Kidney epithelial cell (primary cell): ENCODE results near the gene BCAS4. TPM values are rescaled to one million over a fixed set of nuclear protein-coding genes. Genes with fewer than 3 reads are reported as not detected.
"Not testable (repeated sequence)": the region's sequence is repeated elsewhere in the genome, so short reads cannot be mapped to it uniquely, and the experiment has no call there.

Experiments
- DNase-seq: peaks from one replicate; pipeline ENCODE4 v3.0.0-alpha.2; 2010; ENCODE audit warnings: low read depth
- H3K27me3 ChIP-seq: 2 replicates; pipeline ENCODE4 v1.6.0; 2011; ENCODE audit warnings: low read length; ENCODE audit not compliant: control insufficient read depth, insufficient read depth
- H3K36me3 ChIP-seq: 2 replicates; pipeline ENCODE4 v1.5.1; 2011; ENCODE audit warnings: low read length; ENCODE audit not compliant: control insufficient read depth, insufficient read depth
- H3K4me3 ChIP-seq: 2 replicates; pipeline ENCODE4 v1.5.1; 2011; ENCODE audit warnings: low read depth, mild to moderate bottlenecking, control low read depth, low read length
- total RNA-seq: library from RNA; depleted of rRNA; stranded (reverse); fragments of >200 nt; gene quantifications from 2 replicates; pipeline ENCODE4 v1.2.3, GENCODE V29; 2015
- TF ChIP-seq, protein P1 (sequence below): IDR thresholded peaks from 2 replicates; pipeline ENCODE4 v1.5.1; 2011; ENCODE audit warnings: mild to moderate bottlenecking, moderate library complexity, low read length, control low read depth, inconsistent platforms; ENCODE audit not compliant: insufficient read depth, poor library complexity, severe bottlenecking

BCAS4 gene
- total RNA-seq, 1 donor from 2014 or later = 28.0 TPM

DNA sequence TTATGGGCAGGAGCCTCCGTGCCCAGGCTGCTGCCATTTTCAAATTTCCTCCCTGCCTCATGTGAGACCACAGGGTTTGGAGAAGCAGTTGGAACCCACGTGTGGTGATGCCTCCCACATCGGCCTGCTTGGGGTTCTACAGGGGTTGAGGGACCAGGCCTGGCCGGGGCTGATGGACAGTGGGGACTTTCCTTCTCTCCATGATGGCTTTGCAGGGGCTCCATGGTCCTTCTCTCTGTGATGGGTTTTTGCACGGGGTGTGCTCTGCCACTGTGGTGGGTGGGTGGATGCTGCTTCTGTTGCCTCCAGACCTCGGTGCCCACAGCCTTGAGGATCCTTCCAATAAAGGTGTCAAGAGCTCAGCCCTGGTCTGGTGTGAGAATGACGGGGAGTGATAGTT lies 82.0 kb downstream of the BCAS4 start:
- TF ChIP-seq, protein P1, sequence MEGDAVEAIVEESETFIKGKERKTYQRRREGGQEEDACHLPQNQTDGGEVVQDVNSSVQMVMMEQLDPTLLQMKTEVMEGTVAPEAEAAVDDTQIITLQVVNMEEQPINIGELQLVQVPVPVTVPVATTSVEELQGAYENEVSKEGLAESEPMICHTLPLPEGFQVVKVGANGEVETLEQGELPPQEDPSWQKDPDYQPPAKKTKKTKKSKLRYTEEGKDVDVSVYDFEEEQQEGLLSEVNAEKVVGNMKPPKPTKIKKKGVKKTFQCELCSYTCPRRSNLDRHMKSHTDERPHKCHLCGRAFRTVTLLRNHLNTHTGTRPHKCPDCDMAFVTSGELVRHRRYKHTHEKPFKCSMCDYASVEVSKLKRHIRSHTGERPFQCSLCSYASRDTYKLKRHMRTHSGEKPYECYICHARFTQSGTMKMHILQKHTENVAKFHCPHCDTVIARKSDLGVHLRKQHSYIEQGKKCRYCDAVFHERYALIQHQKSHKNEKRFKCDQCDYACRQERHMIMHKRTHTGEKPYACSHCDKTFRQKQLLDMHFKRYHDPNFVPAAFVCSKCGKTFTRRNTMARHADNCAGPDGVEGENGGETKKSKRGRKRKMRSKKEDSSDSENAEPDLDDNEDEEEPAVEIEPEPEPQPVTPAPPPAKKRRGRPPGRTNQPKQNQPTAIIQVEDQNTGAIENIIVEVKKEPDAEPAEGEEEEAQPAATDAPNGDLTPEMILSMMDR = no peak
- no peak overlapping the region for H3K4me3 ChIP-seq
- no peaks in the 10 kb centered on the region for H3K27me3 ChIP-seq
- no peak for DNase-seq
- H3K36me3 ChIP-seq = no peaks in the 10 kb centered on the region

DNA sequence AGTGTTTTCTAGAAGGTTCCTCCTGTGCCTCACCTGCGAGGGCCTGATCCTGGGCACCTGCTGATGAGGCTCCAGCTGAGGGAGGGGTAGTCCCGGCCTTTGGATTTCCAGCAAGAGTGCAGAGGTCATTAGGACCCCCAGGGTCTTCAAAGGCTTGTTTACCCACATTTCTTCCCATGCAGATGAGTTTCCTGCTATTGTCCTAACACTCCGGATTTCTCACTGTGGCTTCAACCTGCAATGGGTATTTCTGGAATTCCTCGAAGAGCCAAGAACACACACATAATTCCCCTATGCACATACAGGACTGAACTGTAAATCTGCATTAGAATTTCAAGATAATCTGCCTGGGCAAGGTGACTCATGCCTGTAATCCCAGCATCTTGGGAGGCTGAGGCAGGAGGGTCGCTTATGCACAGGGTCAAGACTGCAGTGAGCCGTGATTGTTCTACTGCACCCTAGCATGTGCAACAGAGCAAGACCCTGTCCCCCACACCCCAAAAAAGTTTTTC lies 82.4 kb downstream of the BCAS4 start:
- Histone ChIP-seq H3K36me3 (no peaks in the 10 kb centered on the region), H3K4me3 (no peak overlapping the region), H3K27me3 (no peaks in the 10 kb centered on the region)
- TF ChIP-seq, protein P1 = no peak
- no peak for DNase-seq

DNA sequence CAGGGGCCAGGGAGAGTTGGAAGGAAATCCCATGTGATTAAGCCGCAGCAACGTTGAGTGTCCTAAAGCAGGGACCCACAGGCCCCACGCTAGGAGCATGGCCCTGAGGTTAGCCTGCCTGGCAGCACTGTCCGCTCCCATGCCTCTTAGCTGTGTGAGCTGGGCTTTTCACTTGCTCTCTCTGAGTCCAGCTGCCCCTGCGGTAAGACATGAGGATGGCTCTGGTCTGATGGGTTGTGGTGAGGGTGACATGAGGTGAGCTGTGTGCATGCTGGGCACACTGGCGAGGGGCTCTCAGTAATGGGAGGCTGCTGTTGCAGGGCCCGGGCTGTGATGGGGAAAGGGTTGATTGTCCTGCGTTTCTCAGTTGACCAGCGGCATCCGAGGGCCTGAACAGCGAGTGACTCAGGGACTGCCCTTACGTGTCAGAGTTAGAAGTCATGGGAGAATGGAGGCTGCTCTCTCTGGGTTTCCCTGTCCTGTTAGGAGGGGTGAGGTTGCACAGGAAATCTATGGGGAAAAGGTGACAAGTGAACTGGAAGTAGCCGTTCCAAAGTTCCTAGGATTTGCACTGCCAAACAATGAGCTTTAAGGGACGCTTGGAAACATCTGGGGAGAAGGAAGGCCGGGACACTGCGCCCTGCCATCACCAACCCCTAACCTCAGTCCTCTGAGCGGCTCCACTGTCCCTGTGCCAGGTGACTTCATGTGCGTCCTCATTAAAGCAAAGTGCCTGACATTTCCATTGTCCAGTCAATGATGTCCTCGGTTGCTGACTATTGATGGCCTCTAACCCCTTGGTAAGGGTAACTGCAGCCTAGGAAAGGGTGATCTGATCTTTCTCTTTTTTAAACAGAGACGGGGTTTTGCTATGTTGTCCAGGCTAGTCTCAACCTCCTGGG lies 85.0 kb downstream of the BCAS4 start:
- Histone ChIP-seq H3K27me3 (no peaks in the 10 kb centered on the region), H3K4me3 (no peak overlapping the region), H3K36me3 (no peaks in the 10 kb centered on the region)
- no peak for DNase-seq
- TF ChIP-seq, protein P1 = no peak

DNA sequence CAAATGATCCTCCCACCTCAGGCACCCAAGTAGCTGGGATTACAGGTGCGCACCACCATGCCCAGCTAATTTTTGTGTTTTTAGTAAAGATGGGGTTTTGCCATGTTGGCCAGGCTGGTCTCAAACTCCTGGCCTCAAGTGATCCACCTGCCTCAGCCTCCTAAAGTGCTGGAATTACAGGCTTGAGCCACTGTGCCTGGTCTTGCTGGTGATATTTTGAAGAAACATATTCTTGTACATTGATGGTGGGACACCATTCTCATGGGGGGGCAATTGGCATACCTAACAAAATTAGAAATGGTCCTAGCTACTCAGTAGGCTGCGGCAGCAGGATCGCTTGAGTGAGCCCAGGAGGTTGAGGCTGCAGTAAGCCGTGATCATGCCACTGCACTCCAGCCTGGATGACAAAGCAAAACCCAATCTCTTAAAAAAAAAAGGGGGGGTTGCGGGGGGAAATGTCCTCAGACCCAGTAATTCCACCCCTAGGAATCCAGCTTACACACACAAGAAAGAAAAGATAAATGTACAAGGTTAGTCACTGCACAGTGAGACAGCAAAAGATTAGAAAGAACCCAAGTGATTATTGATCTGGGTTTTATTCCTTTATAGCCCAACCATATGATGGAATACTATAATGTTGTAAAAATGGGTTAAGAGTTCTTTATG lies 87.0 kb downstream of the BCAS4 start:
- not testable (repeated sequence) for H3K27me3 ChIP-seq

DNA sequence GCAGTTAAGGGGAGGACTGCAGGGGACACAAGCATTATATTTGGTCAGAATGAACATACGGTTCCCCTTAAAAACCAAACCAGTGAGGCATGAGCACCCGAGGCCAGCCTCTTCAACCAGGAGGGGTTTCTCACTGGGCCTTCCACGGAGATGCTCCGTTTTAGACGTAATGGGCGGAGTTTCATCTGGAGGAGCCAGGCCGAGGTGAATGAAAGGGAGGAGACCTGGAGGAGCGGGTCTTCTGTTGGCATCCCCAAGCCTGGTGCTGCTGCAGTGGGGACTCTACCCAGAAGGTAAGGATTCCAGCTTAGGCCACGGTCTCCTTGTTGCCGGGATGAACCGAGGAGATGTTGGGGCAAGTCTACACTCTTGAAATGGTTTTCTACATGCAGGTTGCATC lies 89.0 kb downstream of the BCAS4 start:
- no peaks in the 10 kb centered on the region for H3K36me3 ChIP-seq
- H3K27me3 ChIP-seq = no peaks in the 10 kb centered on the region
- DNase-seq = no peak
- H3K4me3 ChIP-seq = no peak overlapping the region
- TF ChIP-seq, protein P1 = no peak

More for the DNA sequence above, 87.0 kb downstream of the BCAS4 start:
- not testable (repeated sequence) for H3K4me3 ChIP-seq, DNase-seq, H3K36me3 ChIP-seq

DNA sequence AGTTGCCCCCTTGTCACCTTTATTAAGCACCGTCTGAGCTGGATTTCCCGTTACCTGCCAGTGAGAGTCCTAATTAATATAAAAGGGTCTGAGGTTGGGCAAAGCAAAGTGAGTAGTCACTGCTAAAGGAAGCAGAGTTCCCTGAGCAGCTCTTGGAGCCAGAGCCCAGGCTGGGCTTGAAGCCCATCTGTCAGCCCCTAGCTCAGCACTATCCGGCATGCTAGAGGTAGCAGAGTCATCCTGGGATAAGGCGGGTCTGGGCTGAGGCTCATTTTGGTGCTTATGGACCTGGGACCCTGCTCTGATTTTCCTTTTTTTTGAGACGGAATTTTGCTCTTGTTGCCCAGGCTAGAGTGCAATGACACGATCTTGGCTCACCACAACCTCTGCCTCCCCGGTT lies 90.2 kb downstream of the BCAS4 start:
- Histone ChIP-seq H3K27me3 (no peaks in the 10 kb centered on the region), H3K36me3 (peaks cover 1% of the 10 kb centered on the region), H3K4me3 (no peak overlapping the region)
- TF ChIP-seq, protein P1 = no peak
- no peak for DNase-seq
